GM12878 (cell line): Measurements from ENCODE around the gene C3. TPM values are rescaled to one million over a fixed set of nuclear protein-coding genes. Genes with fewer than 3 reads are reported as not detected.
A peak's percentile ranks its signal among the peaks of the same experiment; 100 is the strongest.

Source experiments
- ATAC-seq: fragments of 200-7000 bp; cut with Tn5 transposase; 3 replicates; pipeline ENCODE4 v1.9.1; 2020; ENCODE audit warnings: mild to moderate bottlenecking, moderate library complexity
- BruUV-seq: library from RNA; stranded (reverse); fragments of 400-500 nt; replicated peaks from 2 replicates; lab custom pipeline; 2021; lab: Mats Ljungman, UMichigan
- CTCF ChIA-PET: fragments of 300-600 bp; sonication (Branson Sonifier 250); formaldehyde crosslinking; extraction: SDS; loops from one replicate; lab custom pipeline; 2021; ENCODE audit warnings: inconsistent platforms; lab: Yijun Ruan, JAX
- POLR2A ChIA-PET: fragments of 350-600 bp; formaldehyde crosslinking; extraction: SDS; loops from one replicate; lab custom pipeline; 2021; ENCODE audit warnings: inconsistent platforms; lab: Charles Lee
- RAD21 ChIA-PET: fragments of 300-600 bp; sonication (Branson Sonifier 250); formaldehyde crosslinking; loops from one replicate; lab custom pipeline; 2023; ENCODE audit warnings: antibody characterized with exemption; ENCODE audit not compliant: unreplicated experiment; lab: Charles Lee
- SMC1A ChIA-PET: fragments of 300-600 bp; sonication (Branson Sonifier 250); formaldehyde crosslinking; loops from one replicate; lab custom pipeline; 2023; ENCODE audit not compliant: unreplicated experiment, uncharacterized antibody; lab: Charles Lee
- DNase-seq: peaks from one replicate; pipeline ENCODE4 v3.0.0-alpha.2; 2011; ENCODE audit warnings: low read depth, low spot score
- FAIRE-seq: peaks from 3 replicates; lab custom pipeline; 2011; peaks lifted over from hg19 to GRCh38; lab: Jason Lieb, UNC
- H2AFZ ChIP-seq: 2 replicates; pipeline ENCODE4 v1.6.0; 2011; ENCODE audit warnings: low read depth, low read length, control low read depth; ENCODE audit not compliant: control insufficient read depth
- H3K27ac ChIP-seq: 2 replicates; pipeline ENCODE4 v1.5.1; 2011; ENCODE audit warnings: control low read depth; ENCODE audit not compliant: control insufficient read depth, insufficient read depth
- H3K27me3 ChIP-seq, 2 experiments: replicated peaks in 1 of 2; 2 replicates each; pipeline versions ENCODE4 v1.6.0 to v1.6.1; 2011; ENCODE audit warnings: low read length in 1 of 2; ENCODE audit not compliant: control insufficient read depth in 2 of 2, insufficient read depth in 2 of 2
- H3K36me3 ChIP-seq, 2 experiments: 2 replicates each; pipeline ENCODE4 v1.5.1; 2011; ENCODE audit warnings: low read length in 1 of 2; ENCODE audit not compliant: control insufficient read depth in 2 of 2, insufficient read depth in 2 of 2
- H3K4me1 ChIP-seq: 2 replicates; pipeline ENCODE4 v1.6.1; 2011; ENCODE audit warnings: mild to moderate bottlenecking, low read length, moderate library complexity, mixed read lengths; ENCODE audit not compliant: control insufficient read depth, insufficient read depth
- H3K4me2 ChIP-seq: 2 replicates; pipeline ENCODE4 v1.6.0; 2011; ENCODE audit warnings: control low read depth; ENCODE audit not compliant: control insufficient read depth, insufficient read depth
- H3K4me3 ChIP-seq: fragments of 200-600 bp; sonication (generic); 2 replicates; pipeline ENCODE4 v1.5.1; 2016
- H3K79me2 ChIP-seq: 2 replicates; pipeline ENCODE4 v1.6.0; 2011; ENCODE audit warnings: low read length; ENCODE audit not compliant: control insufficient read depth, insufficient read depth
- H3K9ac ChIP-seq: 2 replicates; pipeline ENCODE4 v1.8.0; 2011; ENCODE audit warnings: low read length, control low read depth, mixed read lengths; ENCODE audit not compliant: control insufficient read depth, insufficient read depth
- H3K9me3 ChIP-seq: replicated peaks from 3 replicates; pipeline ENCODE4 v1.5.1; 2011; ENCODE audit warnings: mild to moderate bottlenecking, low read length; ENCODE audit not compliant: control insufficient read depth, insufficient read depth
- H4K20me1 ChIP-seq: 2 replicates; pipeline ENCODE4 v1.6.0; 2011; ENCODE audit not compliant: control insufficient read depth, insufficient read depth
- CREM ChIP-seq: IDR thresholded peaks from 2 replicates; pipeline ENCODE4 v1.6.1; 2014; ENCODE audit warnings: antibody characterized with exemption, low read depth
- HCFC1 ChIP-seq: fragments of 150-350 bp; IDR thresholded peaks from 2 replicates; pipeline ENCODE4 v1.6.1; 2014; ENCODE audit warnings: low read length
- HDAC2 ChIP-seq: fragments of 200-600 bp; sonication (generic); IDR thresholded peaks from 2 replicates; pipeline ENCODE4 v1.6.1; 2017
- HDGF ChIP-seq: fragments of 450-650 bp; IDR thresholded peaks from 2 replicates; pipeline ENCODE4 v1.6.1; 2016; ENCODE audit warnings: antibody characterized with exemption
- HSF1 ChIP-seq: fragments of 150-350 bp; IDR thresholded peaks from 2 replicates; pipeline ENCODE4 v1.6.1; 2014; ENCODE audit warnings: mild to moderate bottlenecking, low read depth, low read length
- IRF3 ChIP-seq: fragments of 450-650 bp; IDR thresholded peaks from 2 replicates; pipeline ENCODE4 v1.6.1; 2014; ENCODE audit warnings: mild to moderate bottlenecking
- KLF5 ChIP-seq: fragments of 450-650 bp; IDR thresholded peaks from 2 replicates; pipeline ENCODE4 v1.6.1; 2014; ENCODE audit warnings: mild to moderate bottlenecking; ENCODE audit not compliant: partially characterized antibody
- MLLT1 ChIP-seq: fragments of 450-650 bp; IDR thresholded peaks from 2 replicates; pipeline ENCODE4 v1.6.1; 2016; ENCODE audit warnings: mild to moderate bottlenecking
- MYC ChIP-seq: IDR thresholded peaks from 2 replicates; pipeline ENCODE4 v1.6.1; 2011; ENCODE audit warnings: mild to moderate bottlenecking, low read length, moderate library complexity, inconsistent platforms; ENCODE audit not compliant: insufficient read depth, insufficient replicate concordance, insufficient read length, severe bottlenecking
- SIX5 ChIP-seq: IDR thresholded peaks from 2 replicates; pipeline ENCODE4 v1.6.1; 2011; ENCODE audit warnings: mild to moderate bottlenecking, low read depth, low read length, moderate library complexity; ENCODE audit not compliant: severe bottlenecking
- ZNF592 ChIP-seq: fragments of 450-650 bp; IDR thresholded peaks from 2 replicates; pipeline ENCODE4 v1.6.1; 2017; ENCODE audit warnings: mild to moderate bottlenecking, moderate library complexity
- WGBS: methylation state at CpG from one replicate; pipeline ENCODE4 v1.1.6; 2016; ENCODE audit warnings: low lambda C conversion rate; ENCODE audit not compliant: insufficient replicate concordance, insufficient coverage; ENCODE audit errors: missing lambda C conversion rate; 5-methylcytosine and 5-hydroxymethylcytosine counted together
- in situ Hi-C: fragments of 300-500 bp; cut with MboI; formaldehyde crosslinking; loops from 9 replicates; pipeline ENCODE4 v1.14.3; 2018; ENCODE audit warnings: mixed read lengths
- intact Hi-C: fragments of 100-400 bp; cut with micrococcal nuclease; formaldehyde crosslinking; loops from one replicate; pipeline ENCODE4 v1.14.2; 2022; ENCODE audit not compliant: unreplicated experiment
- polyA plus RNA-seq, 11 experiments: library from polyadenylated mRNA; depleted of rRNA in 4 of 11; unstranded in 6 of 11; stranded (reverse) in 5 of 11; fragments of >200 nt; fragmentation: Nextera tagmentation in 4 of 11; fragmentation: Illumina TruSeq in 1 of 11; extraction: Ambion mirVana in 4 of 11; extraction: Trizol in 1 of 11; gene quantifications; 1 replicate in 1 of 11; 2 replicates in 10 of 11; pipeline versions ENCODE4 v1.2.1 to v1.2.3, GENCODE V29; 2011 to 2016; ENCODE audit warnings: inconsistent platforms in 2 of 11, missing spikeins in 2 of 11, low read depth in 1 of 11
- total RNA-seq, 4 experiments: library from RNA; depleted of rRNA in 3 of 4; stranded (reverse); fragments of >200 nt in 3 of 4; fragmentation: Illumina TruSeq in 1 of 4; extraction: Trizol in 1 of 4; gene quantifications; 2 replicates each; pipeline versions ENCODE4 v1.2.1 to v1.2.3, GENCODE V29; 2013 to 2021

Gene C3
- total and polyA plus RNA-seq, 10 of the 15 experiments (the other 5 are each of a cell fraction or from before 2014, with no cell fraction given), result 0.20 to 6.7 (median 0.72) TPM

- intact Hi-C loops (loop anchor here (1.0 to 5.0 kb wide), 4 partner anchors 39 to 120 kb away; partner anchors contain the start of genes CD70 and TNFSF14), in situ Hi-C loops (loop anchor here (5.0 kb wide), 1 partner anchor 230 kb away; no protein-coding TSS in a partner anchor)
- no peaks in the 10 kb centered on the region for H3K27me3 ChIP-seq
- BruUV-seq, result no TSS peak
- POLR2A ChIA-PET, result interaction anchor here (0.5 to 1.6 kb wide), 13 partner anchors 9 to 144 kb away, joined by 3 to 6 read pairs (median 3); partner anchors contain the start of gene TNFSF9
- H3K36me3 ChIP-seq, result no peaks in the 10 kb centered on the region
- no peak overlapping the region for H3K4me3 ChIP-seq
- DNase-seq, result peak; percentile 84
- RAD21 ChIA-PET, result interaction anchor here (0.6 to 4.3 kb wide), 25 partner anchors 23 to 231 kb away, joined by 3 to 43 read pairs (median 5); partner anchors contain the start of genes CD70, GPR108 and TNFSF14
- H3K4me2 ChIP-seq, result peak overlapping the region; percentile 3; the same call in 1 of the 2 replicates
- no peaks in the 10 kb centered on the region for H4K20me1 ChIP-seq
- peak; percentile 89 for FAIRE-seq
- ATAC-seq, result peak; percentile 82
- SMC1A ChIA-PET, result interaction anchor here (0.6 to 4.6 kb wide), 28 partner anchors 9 to 231 kb away, joined by 3 to 25 read pairs (median 7); partner anchors contain the start of genes GPR108 and VAV1
- H3K79me2 ChIP-seq, result no peaks in the 10 kb centered on the region
- H3K9me3 ChIP-seq, result peaks cover 2% of the 10 kb centered on the region; the same call in 2 of the 3 replicates
- 37% methylated on average over 12 of the region's 12 CpGs for WGBS
- H2AFZ ChIP-seq, result no peak overlapping the region; the same call in 1 of the 2 replicates
- no peak overlapping the region for H3K9ac ChIP-seq
- H3K27ac ChIP-seq, result peak overlapping the region; percentile 53
- CTCF ChIA-PET, result interaction anchor here (0.6 to 4.1 kb wide), 41 partner anchors 8 to 506 kb away, joined by 3 to 46 read pairs (median 5); partner anchors contain the start of genes ALKBH7, DENND1C, GPR108 and SH2D3A
- H3K4me1 ChIP-seq, result peaks cover 12% of the 10 kb centered on the region
- TF ChIP-seq KLF5, result no peak
- TF ChIP-seq HCFC1, result no peak
- no peak for TF ChIP-seq HDGF
- no peak for TF ChIP-seq HSF1
- TF ChIP-seq HDAC2, result no peak
- no peak for TF ChIP-seq ZNF592
- TF ChIP-seq MLLT1, result no peak
- TF ChIP-seq SIX5, result no peak
- no peak for TF ChIP-seq IRF3
- TF ChIP-seq CREM, result 0 out of 2 replicates have a peak, but pooled peaks have one; percentile 19
- no peak for TF ChIP-seq MYC
These were observed 88.3 kb downstream of the C3 start for GRCh38 chr19:6632002-6632621.
